22Rv1 (cell line): Measurements from ENCODE around the gene TMEM185A.
"Not testable (repeated sequence)": the region's sequence is repeated elsewhere in the genome, so short reads cannot be mapped to it uniquely, and the experiment has no call there.

Experiments used
- H3K27ac ChIP-seq: fragments of 450-650 bp; 2 replicates; pipeline ENCODE4 v1.5.1; 2017
- CTCF ChIP-seq: fragments of 450-650 bp; IDR thresholded peaks from 2 replicates; pipeline ENCODE4 v1.5.1; 2017; ENCODE audit warnings: mild to moderate bottlenecking
- ZFX ChIP-seq: fragments of 450-650 bp; IDR thresholded peaks from 2 replicates; pipeline ENCODE4 v1.6.1; 2017; ENCODE audit warnings: antibody characterized with exemption, borderline replicate concordance

Gene TMEM185A

GRCh38 chrX:149607699-149608098 lies 23.9 kb downstream of the TMEM185A start:
- H3K27ac ChIP-seq, result no peak overlapping the region

GRCh38 chrX:149605248-149605885 lies 26.2 kb downstream of the TMEM185A start:
- H3K27ac ChIP-seq, result not testable (repeated sequence)

More at GRCh38 chrX:149607699-149608098, 23.9 kb downstream of the TMEM185A start:
- TF ChIP-seq CTCF (no peak), ZFX (no peak)

- not testable (repeated sequence) for H3K27ac ChIP-seq
Observed at GRCh38 chrX:149598603-149599002, 33.0 kb downstream of the TMEM185A start.

GRCh38 chrX:149595943-149596342 lies 35.6 kb downstream of the TMEM185A start:
- H3K27ac ChIP-seq, result not testable (repeated sequence)

GRCh38 chrX:149595214-149595613 lies 36.4 kb downstream of the TMEM185A start, which contains the start of gene HSFX2:
Gene HSFX2 (minus strand): TSS chrX:149595314. CDS start chrX:149594700, 614 bp downstream.
- not testable (repeated sequence) for H3K27ac ChIP-seq

- not testable (repeated sequence) for H3K27ac ChIP-seq
Observed at GRCh38 chrX:149590993-149591392, 40.6 kb downstream of the TMEM185A start.

- not testable (repeated sequence) for H3K27ac ChIP-seq
Observed at GRCh38 chrX:149587359-149587758, 44.2 kb downstream of the TMEM185A start, which contains the start of gene MAGEA9B. Gene MAGEA9B (minus strand): TSS chrX:149587459. CDS start chrX:149583179, 4,280 bp downstream.

GRCh38 chrX:149585631-149586030 lies 46.0 kb downstream of the TMEM185A start:
- not testable (repeated sequence) for H3K27ac ChIP-seq

GRCh38 chrX:149573456-149573855 lies 58.1 kb downstream of the TMEM185A start:
- H3K27ac ChIP-seq, result not testable (repeated sequence)

- no peak for TF ChIP-seq ZFX
- no peak for TF ChIP-seq CTCF
- no peak overlapping the region for H3K27ac ChIP-seq
Observed at GRCh38 chrX:149572743-149573142, 58.8 kb downstream of the TMEM185A start.

- TF ChIP-seq CTCF (no peak), ZFX (no peak)
- H3K27ac ChIP-seq, result no peak overlapping the region
Observed at GRCh38 chrX:149571770-149572169, 59.8 kb downstream of the TMEM185A start.

GRCh38 chrX:149570668-149571067 lies 60.9 kb downstream of the TMEM185A start:
- TF ChIP-seq ZFX (no peak), CTCF (no peak)
- no peak overlapping the region for H3K27ac ChIP-seq
